Measurements from ENCODE around the gene EYA2. TPM values are rescaled to one million over a fixed set of nuclear protein-coding genes. Genes with fewer than 3 reads are reported as not detected.

Gene EYA2
- total and polyA plus RNA-seq, 4 donors: 0.17 to 0.54 (median 0.23) TPM; not detected in 1

DNA sequence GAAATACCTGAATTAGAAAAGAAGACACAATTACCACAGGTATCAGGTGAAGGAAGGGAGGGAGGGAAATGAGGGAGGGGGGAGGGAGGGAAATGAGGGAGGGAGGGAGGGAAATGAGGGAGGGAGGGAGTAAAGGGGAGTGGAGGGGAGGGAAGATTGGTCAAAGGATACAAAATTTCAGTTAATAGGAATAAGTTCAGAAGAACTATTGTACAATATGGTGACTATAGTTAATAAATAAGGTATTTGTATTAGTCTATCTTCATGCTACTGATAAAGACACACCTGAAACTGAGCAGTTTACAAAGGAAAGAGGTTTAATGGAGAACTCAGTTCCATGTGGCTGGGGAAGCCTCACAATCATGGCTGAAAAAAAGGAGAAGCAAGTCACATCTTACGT, 185.7 kb downstream of the EYA2 start:
- H3K27ac ChIP-seq (ENCODE audit: low read depth in 1 of 2, low read length in 2 of 2): no peak overlapping the region
- no peak overlapping the region for H3K9ac ChIP-seq (ENCODE audit: low read depth in 1 of 2, low read length in 2 of 2)
- TF ChIP-seq EGR1 (IDR thresholded peaks at IDR 0.05; ENCODE audit: low read depth in 2 of 2) (no peak), TAF1 (conservative IDR thresholded peaks at IDR 0.05) (no peak)
- TF ChIP-seq, protein P1, sequence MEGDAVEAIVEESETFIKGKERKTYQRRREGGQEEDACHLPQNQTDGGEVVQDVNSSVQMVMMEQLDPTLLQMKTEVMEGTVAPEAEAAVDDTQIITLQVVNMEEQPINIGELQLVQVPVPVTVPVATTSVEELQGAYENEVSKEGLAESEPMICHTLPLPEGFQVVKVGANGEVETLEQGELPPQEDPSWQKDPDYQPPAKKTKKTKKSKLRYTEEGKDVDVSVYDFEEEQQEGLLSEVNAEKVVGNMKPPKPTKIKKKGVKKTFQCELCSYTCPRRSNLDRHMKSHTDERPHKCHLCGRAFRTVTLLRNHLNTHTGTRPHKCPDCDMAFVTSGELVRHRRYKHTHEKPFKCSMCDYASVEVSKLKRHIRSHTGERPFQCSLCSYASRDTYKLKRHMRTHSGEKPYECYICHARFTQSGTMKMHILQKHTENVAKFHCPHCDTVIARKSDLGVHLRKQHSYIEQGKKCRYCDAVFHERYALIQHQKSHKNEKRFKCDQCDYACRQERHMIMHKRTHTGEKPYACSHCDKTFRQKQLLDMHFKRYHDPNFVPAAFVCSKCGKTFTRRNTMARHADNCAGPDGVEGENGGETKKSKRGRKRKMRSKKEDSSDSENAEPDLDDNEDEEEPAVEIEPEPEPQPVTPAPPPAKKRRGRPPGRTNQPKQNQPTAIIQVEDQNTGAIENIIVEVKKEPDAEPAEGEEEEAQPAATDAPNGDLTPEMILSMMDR (IDR thresholded peaks at IDR 0.05; ENCODE audit: low read depth, low read length, missing input control): no peak
- H3K9me3 ChIP-seq (ENCODE audit: control insufficient read depth in 4 of 4, low read length in 3 of 4): peaks cover 2 to 12% (median 5%) of the 10 kb centered on the region in 4 donors
- no peaks in the 10 kb centered on the region for H3K36me3 ChIP-seq (ENCODE audit: control insufficient read depth in 4 of 4, insufficient read depth in 3 of 4, low read depth in 1 of 4, low read length in 3 of 4)
- DNase-seq (ENCODE audit: low spot score): no peak
- 93% methylated on average over 1 of the region's 1 CpG for WGBS
- no peaks in the 10 kb centered on the region for H3K27me3 ChIP-seq (ENCODE audit: control insufficient read depth in 4 of 4, insufficient read depth in 4 of 4, low read length in 3 of 4)
- no peak overlapping the region for H3K4me3 ChIP-seq (ENCODE audit: low read depth in 1 of 3, low read length in 3 of 3)
- H3K4me1 ChIP-seq (ENCODE audit: control insufficient read depth in 4 of 4, insufficient read depth in 4 of 4, low read length in 3 of 4): no peaks in the 10 kb centered on the region

DNA sequence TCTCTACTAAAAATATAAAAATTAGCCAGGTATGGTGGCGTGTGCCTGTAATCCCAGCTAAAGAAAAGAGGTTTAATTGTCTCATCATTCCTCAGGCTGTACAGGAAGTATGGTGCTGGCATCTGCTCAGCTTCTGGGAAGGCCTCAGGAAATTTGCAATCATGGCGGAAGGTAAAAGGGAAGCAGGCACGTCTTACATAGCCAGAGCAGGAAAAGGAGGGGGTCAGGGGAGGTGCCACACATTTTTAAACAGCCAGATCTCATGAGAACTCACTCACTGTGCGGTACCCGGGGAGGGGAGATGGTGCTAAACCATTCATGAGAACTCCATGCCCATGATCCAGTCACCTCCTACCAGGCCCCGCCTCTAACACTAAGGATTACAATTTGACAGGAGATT, 191.7 kb downstream of the EYA2 start:
- H3K4me3 ChIP-seq (ENCODE audit: low read depth in 1 of 3, low read length in 3 of 3): no peak overlapping the region
- H3K9ac ChIP-seq (ENCODE audit: low read depth in 1 of 2, low read length in 2 of 2): no peak overlapping the region
- 71% methylated on average over 6 of the region's 6 CpGs for WGBS
- H3K27ac ChIP-seq (ENCODE audit: low read depth in 1 of 2, low read length in 2 of 2): no peak overlapping the region
- H3K27me3 ChIP-seq (ENCODE audit: control insufficient read depth in 4 of 4, insufficient read depth in 4 of 4, low read length in 3 of 4): no peaks in the 10 kb centered on the region
- no peaks in the 10 kb centered on the region for H3K9me3 ChIP-seq (ENCODE audit: control insufficient read depth in 4 of 4, low read length in 3 of 4)
- no peak for DNase-seq (ENCODE audit: low spot score)
- TF ChIP-seq, protein P1 (IDR thresholded peaks at IDR 0.05; ENCODE audit: low read depth, low read length, missing input control): no peak
- no peak for TF ChIP-seq HNF4A (conservative IDR thresholded peaks at IDR 0.05)
- no peak for TF ChIP-seq ATF3 (IDR thresholded peaks at IDR 0.05)
- TF ChIP-seq NR2F2 (IDR thresholded peaks at IDR 0.05): no peak
- no peak for TF ChIP-seq JUND (IDR thresholded peaks at IDR 0.05)
- TF ChIP-seq GABPA (IDR thresholded peaks at IDR 0.05 in 1 of 2, conservative IDR thresholded peaks at IDR 0.05 in 1 of 2): no peak
- no peak for TF ChIP-seq EGR1 (IDR thresholded peaks at IDR 0.05; ENCODE audit: low read depth in 2 of 2)
- H3K36me3 ChIP-seq (ENCODE audit: control insufficient read depth in 4 of 4, insufficient read depth in 3 of 4, low read depth in 1 of 4, low read length in 3 of 4): no peaks in the 10 kb centered on the region
- H3K4me1 ChIP-seq (ENCODE audit: control insufficient read depth in 4 of 4, insufficient read depth in 4 of 4, low read length in 3 of 4): no peaks in the 10 kb centered on the region

DNA sequence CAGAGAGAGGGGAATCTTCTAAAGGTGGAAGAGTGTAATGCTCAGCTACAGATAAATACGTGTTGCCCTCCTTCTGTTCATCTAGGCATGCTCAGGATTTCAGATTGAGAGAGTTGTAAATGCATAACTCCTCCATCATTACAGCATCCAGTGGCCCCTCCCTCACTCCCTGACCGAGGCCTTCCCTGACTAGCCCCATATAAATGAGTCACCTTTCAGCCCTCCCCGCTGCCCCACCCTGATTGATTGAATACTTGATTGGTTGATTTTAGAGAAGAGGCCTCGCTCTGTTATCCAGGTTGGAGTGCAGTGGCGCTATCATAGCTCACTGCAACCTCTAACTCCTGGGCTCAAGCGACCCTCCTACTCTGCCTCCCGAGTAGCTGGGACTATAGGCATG, 193.7 kb downstream of the EYA2 start:
- Histone ChIP-seq H3K27ac (ENCODE audit: low read depth in 1 of 2, low read length in 2 of 2) (no peak overlapping the region), H3K36me3 (ENCODE audit: control insufficient read depth in 4 of 4, insufficient read depth in 3 of 4, low read depth in 1 of 4, low read length in 3 of 4) (no peaks in the 10 kb centered on the region), H3K9ac (ENCODE audit: low read depth in 1 of 2, low read length in 2 of 2) (no peak overlapping the region), H3K4me1 (ENCODE audit: control insufficient read depth in 4 of 4, insufficient read depth in 4 of 4, low read length in 3 of 4) (no peaks in the 10 kb centered on the region), H3K9me3 (ENCODE audit: control insufficient read depth in 4 of 4, low read length in 3 of 4) (no peaks in the 10 kb centered on the region), H3K4me3 (ENCODE audit: low read depth in 1 of 3, low read length in 3 of 3) (no peak overlapping the region), H3K27me3 (ENCODE audit: control insufficient read depth in 4 of 4, insufficient read depth in 4 of 4, low read length in 3 of 4) (no peaks in the 10 kb centered on the region)
- no peak for DNase-seq (ENCODE audit: low spot score)
- 81% methylated on average over 7 of the region's 7 CpGs for WGBS
- TF ChIP-seq HNF4G (IDR thresholded peaks at IDR 0.05) (no peak), HNF4A (conservative IDR thresholded peaks at IDR 0.05) (no peak), FOXA1 (IDR thresholded peaks at IDR 0.05) (no peak), YY1 (IDR thresholded peaks at IDR 0.05) (no peak), RAD21 (IDR thresholded peaks at IDR 0.05) (no peak), TAF1 (conservative IDR thresholded peaks at IDR 0.05) (no peak), REST (IDR thresholded peaks at IDR 0.05) (no peak), EGR1 (IDR thresholded peaks at IDR 0.05; ENCODE audit: low read depth in 2 of 2) (no peak), FOXA2 (IDR thresholded peaks at IDR 0.05) (no peak), RXRA (IDR thresholded peaks at IDR 0.05) (no peak), NR2F2 (IDR thresholded peaks at IDR 0.05) (no peak)
- TF ChIP-seq, protein P2, sequence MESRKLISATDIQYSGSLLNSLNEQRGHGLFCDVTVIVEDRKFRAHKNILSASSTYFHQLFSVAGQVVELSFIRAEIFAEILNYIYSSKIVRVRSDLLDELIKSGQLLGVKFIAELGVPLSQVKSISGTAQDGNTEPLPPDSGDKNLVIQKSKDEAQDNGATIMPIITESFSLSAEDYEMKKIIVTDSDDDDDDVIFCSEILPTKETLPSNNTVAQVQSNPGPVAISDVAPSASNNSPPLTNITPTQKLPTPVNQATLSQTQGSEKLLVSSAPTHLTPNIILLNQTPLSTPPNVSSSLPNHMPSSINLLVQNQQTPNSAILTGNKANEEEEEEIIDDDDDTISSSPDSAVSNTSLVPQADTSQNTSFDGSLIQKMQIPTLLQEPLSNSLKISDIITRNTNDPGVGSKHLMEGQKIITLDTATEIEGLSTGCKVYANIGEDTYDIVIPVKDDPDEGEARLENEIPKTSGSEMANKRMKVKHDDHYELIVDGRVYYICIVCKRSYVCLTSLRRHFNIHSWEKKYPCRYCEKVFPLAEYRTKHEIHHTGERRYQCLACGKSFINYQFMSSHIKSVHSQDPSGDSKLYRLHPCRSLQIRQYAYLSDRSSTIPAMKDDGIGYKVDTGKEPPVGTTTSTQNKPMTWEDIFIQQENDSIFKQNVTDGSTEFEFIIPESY (IDR thresholded peaks at IDR 0.05): no peak
